Stimulated activated CD4-positive, alpha-beta T cell treated with anti-CD3 and anti-CD28 coated beads, Interleukin-1b, Interleukin-23, amount 100 ng/mL, for 1 hour (primary cell): Measurements from ENCODE around the gene DGLUCY.
"Not testable (repeated sequence)": the region's sequence is repeated elsewhere in the genome, so short reads cannot be mapped to it uniquely, and the experiment has no call there.

ENCODE experiments used
- DNase-seq, 2 donors: peaks; one replicate each; pipeline ENCODE4 v3.0.0-alpha.2; 2020; ENCODE audit warnings: low read depth in 2 of 2

Gene DGLUCY, protein sequence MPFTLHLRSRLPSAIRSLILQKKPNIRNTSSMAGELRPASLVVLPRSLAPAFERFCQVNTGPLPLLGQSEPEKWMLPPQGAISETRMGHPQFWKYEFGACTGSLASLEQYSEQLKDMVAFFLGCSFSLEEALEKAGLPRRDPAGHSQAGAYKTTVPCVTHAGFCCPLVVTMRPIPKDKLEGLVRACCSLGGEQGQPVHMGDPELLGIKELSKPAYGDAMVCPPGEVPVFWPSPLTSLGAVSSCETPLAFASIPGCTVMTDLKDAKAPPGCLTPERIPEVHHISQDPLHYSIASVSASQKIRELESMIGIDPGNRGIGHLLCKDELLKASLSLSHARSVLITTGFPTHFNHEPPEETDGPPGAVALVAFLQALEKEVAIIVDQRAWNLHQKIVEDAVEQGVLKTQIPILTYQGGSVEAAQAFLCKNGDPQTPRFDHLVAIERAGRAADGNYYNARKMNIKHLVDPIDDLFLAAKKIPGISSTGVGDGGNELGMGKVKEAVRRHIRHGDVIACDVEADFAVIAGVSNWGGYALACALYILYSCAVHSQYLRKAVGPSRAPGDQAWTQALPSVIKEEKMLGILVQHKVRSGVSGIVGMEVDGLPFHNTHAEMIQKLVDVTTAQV

DNA sequence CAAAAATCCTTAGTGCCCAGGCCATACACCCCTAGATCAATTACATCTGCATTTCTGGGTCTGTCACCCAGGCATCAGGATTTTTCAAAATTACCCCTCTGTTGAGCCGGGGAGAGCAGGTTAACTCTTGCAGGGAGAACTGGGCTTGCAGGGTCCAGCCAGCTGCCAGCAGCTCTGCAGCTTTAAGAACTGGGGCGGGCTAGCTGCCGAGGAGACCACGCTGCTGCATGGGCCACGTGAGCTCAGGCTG, at the start of gene DGLUCY:
Gene DGLUCY, plus strand, starts transcription at position 245 of the 250 bp plus-strand sequence. CDS start 46,222 bp downstream, outside the sequence.
- DNase-seq: no peak

DNA sequence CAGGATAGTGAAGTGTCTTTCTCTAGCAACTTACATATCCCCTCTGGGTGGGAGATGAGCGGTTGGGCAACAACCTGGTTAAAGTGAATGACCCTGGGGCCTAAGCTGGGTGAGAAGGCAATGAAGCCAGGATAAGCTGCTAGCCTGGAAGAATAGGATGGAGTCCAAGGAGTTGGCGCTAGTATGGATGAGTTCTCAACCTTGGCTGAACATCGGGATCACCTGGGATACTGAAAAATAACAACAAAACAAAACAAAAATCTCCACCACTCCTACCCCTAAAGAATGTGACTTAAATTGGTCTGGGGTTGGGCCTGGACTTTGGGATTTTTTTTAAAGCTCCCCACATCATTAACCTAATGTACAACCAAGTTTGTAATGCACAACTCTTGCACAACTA, 48.6 kb upstream of the DGLUCY start:
- DNase-seq: no peak

DNA sequence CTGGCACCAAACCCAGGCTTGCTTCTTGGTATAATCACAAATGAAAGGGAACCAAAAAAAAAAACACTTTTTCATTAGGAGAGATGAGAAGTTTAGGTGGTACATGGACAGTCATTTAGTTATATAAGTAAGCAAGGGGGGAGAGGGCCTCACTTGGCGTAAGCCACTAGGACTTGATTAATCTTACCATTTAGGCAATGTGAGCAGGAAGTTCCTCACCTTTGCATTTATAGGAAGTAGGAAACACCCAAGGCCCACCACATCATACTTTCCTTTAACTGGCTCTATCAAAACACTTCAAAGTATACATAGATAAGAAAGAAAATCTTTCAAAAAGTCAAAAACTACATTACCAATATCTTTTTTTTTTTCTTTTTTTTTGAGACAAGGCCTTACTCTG, 46.7 kb upstream of the DGLUCY start:
- DNase-seq: no peak

DNA sequence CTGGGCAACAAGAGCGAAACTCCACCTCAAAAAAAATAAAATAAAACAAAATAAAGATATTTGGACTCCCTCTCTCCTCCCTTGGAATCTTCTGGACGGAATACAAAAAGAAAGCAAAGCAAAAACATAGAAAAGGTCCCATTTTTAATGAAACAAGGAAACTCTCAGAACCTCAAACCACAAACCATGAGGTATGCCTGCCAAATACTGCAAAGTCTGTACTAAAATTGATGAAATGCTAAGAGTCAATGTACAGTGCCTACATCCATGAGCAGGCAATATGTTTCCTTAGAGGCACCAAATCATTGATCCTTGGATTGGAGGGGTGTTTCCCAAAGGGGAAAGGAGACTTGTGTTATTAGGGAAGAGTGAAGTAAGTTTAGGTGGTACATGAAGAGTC, 45.2 kb upstream of the DGLUCY start:
- no peak for DNase-seq

DNA sequence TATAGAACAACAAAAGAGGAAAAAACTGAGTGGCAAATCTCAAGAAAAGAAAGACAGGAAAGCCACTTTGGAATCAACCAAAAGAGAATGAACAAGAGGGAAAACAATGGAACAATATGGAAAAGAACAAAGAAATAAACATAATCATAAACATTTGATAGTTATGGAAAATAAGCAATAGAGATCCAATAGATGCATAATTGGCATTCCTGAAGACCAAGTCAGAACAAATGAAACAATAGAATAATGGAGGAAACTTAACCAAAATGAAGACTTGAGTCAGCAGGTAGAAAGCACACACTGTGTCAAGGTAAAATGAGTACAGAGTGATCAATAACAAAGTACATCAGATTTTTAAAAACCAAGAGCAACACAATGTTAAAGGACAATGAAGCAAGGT, 43.3 kb upstream of the DGLUCY start:
- DNase-seq: no peak

DNA sequence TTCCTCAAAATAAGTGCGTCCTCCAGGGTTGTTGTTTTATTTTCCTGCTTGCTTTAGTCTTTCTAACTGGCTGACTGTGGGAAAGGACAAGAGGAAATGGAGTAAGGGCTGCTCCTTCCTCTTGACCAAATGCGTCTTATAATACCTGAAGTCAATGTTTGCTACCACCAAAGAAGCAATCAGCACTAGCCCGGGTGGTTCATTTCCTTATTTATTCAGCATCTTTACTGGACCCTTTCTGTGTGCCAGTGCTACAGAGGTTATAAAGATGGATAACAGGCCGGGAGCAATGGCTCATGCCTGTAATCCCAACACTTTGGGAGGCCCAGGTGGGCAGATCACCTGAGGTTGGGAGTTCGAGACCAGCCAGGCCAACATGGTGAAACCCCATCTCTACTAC, 38.3 kb upstream of the DGLUCY start:
- no peak for DNase-seq

DNA sequence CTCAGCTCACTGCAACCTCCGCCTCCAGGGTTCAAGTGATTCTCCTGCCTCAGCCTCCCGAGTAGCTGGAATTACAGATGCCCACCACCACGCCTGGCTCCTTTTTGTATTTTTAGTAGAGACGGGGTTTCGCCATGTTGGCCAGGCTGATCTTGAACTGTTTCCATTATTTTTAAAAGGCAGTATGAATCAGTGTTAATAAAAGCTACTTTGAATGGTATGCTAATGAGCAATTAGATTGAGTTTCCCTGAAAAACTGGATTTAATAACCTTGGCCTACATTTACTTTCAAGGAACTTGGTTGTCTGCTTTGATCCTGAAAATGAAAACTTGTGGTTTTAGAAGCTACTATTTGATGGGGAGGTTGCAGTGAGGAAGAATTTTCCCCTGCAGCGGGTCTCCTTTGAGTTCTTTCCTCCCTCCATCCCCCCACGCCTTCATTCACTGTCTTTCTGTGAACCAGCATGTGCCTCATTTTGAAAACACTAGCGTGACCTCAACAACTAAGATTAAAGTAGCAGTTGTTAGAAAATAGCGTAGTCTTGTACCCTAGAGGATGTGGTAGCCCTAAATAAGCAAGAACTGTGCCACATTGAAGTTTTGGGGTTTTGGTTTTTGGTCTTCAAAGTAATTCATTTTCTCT, 35.7 kb upstream of the DGLUCY start:
- DNase-seq: no peak

DNA sequence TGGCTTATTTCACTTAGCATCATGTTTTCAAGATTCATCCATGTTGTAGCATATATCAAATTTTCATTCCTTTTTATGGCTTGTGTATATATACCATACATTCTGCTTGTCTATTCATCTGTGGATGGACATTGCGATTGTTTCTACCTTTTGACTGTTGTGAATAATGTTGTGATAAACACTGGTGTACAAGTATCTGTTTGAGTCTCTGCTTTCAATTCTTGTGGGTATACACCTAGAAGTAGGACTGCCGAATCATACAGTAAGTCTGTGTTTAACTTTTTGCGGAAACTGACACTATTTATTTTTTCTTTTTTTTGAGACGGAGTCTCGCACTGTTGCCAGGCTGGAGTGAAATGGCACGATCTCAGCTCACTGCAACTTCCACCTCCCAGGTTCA, 33.8 kb upstream of the DGLUCY start:
- no peak for DNase-seq

DNA sequence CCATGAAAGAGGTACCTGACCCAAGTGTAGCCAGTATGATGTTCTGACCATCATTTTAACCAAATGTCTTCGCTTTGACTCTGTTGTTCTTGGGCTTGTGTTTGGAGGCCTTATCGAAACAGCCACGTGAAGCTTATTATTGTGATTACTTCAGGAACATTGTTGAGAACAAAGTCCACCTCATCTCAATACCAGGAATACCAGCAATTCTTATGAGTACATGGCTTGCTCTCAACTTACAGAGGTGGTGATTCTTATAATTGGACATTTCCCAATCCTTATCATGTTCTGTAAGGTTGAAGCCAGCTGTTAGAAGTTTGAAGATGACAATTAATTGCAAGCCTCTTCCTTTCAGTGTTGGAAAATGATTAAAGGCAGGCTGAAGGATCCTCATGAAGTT, 31.6 kb upstream of the DGLUCY start:
- DNase-seq: no peak

DNA sequence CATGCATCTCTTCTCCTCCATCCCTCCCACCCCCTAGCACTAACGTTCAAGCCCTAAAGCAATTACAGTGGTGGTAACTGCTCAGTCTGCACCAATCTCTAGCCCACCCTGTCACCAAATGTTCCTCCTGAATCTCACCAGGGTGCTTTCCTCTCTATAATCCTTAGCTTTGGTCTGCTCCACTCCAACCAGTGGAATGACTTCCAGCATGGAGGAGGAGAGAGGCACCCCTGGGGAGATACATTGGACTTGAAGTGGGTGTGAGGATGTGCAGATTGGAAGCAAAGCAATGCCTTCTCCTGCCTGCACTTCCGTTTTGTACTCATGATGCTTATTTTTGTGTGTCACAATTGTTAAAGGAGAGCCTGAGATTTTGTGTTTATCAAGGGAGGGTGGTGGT, 29.4 kb upstream of the DGLUCY start:
- no peak for DNase-seq

DNA sequence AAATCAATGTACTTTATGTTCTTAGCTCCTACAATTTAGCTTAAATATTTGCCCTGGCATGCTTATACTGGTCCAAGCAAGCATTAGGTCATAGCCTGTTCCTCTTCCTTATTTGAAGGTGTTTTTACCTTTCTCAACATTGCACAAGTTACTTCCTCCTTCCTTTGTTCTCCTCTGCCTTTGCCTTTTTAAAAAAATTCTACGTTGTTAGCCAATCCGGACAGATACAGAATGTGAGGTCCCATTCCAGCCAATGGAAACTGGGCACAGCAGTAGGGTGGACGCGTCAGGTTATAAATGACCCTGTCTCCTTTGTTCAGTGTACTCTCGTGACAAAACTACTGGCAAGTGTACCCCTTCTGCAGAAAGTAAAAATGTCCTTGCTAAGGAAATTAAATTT, 26.4 kb upstream of the DGLUCY start:
- not testable (repeated sequence) for DNase-seq

DNA sequence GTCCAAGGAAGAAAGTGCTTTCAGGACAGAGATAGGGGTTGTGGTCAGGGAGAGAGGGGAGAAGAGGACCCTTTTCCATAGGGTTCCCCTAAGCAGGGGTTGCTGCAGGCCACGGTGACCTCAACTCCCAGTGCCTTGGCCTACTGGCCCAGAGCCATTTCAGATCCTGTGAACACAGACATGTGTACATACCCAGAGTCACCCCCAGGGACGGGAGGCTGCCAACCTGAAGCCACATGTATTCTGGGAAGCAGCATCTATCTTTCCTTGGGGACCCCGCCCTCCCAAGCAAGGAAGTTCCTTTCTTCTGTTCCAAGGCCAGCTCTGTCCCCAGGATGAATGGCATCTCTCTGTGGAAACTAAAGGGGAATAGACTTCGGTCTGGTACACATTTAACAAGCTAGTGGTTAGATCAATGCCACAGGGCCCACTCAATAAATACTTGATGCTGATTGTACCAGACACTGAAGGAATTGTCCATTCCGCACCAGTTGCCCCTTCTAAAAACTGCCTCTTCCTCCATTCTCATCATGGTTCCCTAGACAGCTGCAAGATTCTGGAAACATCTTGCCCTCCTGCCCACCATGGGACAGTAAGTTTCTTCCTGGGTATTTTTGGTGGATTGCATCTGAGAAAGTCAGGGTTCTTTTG, 25.2 kb upstream of the DGLUCY start:
- DNase-seq: no peak

DNA sequence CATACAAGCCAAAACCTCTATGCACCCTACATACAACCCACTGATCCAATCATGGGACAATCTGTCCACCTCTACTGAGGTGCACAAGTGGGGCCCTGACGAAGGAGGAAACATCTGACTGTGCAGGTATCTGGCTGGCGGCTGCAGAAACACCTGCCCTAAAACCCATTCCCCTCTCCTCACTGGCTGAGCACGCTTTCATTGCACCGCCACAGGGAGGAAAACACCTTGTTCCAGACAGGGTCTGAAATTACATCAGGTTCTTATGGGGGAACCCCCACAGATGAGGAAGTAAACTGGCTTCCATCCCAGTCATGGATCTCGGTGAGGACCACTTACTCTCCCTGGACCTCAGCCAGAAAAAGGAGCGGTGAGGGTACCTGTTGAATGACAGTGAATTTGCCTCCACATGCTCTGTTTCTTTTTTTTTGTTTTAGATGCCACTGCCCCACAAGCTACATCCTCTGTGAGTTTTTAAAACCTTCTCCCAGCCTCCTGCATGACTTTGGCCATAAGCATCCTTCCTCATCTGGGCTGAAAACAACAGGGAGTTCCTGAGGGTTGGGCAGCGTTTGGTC, 23.8 kb upstream of the DGLUCY start:
- no peak for DNase-seq

DNA sequence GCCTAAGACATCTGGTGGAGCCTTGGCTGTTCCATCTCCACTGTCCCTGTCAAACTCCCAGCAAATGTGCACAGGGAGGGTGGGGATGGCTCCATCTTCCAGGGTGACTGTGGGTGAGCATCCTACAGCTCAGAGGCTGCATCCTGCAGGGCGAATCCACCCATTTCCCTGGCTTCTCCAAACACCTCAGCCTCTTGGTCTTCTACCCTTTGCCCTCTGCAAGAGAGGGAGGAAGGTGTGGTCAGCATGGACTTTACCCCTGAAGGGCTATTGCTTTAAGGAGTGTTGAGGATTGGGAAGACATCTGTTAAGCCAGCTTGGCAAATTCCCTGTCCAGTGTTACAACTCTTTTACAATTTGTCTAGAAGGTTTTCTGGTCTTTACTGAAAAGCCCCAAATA, 23.1 kb upstream of the DGLUCY start:
- no peak for DNase-seq

DNA sequence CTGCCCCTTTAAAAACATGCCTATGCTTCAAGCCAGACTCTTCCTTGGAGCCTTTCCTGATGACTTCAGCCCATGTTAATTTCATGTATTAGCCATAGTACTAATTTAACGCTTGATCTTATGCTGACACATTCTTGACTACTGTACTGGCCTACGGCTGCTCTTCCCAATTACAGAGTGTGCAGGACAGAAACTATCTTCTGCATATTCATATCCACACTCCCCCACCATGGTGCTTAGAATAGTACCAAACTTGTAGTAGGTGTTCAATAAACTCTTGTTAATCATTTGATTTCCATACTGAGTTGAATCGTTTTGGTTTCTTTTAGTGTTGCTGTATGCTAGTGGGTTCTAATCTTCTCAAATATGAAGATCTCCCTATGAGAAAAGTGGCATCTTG, 21.8 kb upstream of the DGLUCY start:
- no peak for DNase-seq

DNA sequence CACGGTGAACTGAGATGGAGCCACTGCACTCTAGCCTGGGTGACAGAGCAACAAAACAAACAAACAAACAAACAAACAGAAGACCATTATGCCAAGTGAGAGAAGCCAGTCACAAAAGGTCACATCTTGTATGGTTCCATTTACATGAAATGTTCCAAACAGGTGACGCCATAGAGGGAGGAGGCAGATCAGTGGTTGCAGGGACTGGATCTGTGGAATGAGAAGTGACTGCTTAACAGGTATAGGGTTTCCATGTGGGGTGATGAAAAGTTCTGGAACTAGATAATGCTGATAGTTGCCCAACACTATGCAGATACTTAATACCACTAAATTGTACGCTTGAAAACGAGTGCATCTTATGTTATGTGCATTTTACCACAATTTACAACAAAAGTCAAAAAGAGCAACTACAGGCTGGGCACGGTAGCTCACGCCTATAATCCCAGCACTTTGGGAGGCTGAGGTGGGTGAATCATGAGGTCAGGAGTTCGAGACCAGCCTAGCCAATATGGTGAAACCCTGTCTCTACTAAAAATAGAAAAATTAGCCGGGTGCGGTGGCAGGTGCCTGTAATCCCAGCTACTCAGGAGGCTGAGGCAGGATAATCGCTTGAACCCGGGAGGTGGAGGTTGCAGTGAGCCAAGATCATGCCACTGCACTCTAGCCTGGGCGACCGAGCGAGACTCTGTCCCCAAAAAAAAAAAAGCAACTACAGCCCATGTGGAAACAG, 20.0 kb upstream of the DGLUCY start:
- DNase-seq: not testable (repeated sequence)

DNA sequence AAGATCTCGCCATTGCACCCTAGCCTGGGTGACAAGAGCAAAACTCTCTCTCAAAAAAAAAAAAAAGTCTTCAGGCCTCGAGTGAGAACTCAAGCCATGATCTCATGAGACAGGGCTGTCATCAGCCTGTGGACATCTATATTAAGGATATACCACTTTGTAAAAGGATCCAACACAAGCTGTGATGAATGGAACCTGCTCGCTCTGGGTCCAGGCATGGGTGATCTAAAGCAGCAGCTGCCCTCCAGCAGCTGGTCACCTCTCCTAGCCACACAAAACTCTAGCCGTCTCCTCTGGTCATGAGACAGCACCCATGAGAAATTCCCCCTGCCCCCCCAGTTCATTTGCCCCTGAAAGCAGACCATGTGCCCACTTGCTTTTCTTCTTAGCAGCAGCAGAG, 19.1 kb upstream of the DGLUCY start:
- no peak for DNase-seq

DNA sequence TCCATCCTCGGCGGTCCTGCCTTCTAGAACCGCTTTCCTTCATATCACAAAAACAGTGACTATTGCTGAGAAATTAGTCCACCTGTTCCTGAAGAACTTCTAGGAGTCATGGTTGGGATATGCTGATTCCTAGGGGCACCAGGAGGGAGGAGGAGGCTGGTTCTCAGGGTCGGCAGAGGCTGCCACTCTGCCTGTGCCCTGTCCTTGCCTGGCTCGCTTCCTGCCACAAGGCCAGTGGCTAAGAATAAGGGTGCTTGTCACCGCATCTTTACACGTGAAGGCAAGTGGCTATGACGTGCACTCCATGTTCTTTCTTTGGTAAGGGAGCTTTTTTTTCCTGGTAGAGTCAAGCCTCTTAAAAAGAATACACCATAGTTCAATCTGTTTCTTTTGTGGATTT, 18.7 kb upstream of the DGLUCY start:
- no peak for DNase-seq

DNA sequence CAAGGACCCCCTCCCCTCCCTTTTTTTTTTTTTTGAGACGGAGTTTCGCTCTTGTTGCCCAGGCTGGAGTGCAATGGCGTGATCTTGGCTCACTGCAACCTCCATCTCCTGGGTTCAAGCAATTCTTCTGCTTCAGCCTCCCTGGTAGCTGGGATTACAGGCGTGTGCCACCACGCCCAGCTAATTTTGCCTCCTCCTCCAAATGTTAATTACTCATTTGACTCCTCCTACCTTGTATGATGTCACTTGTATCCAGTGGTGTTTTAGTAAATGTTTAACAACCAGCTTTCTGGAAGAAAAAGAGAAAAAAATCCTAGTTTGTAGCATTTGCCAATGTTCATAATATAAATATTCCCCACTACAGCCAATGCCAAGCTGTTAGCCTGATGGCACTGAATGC, 16.2 kb upstream of the DGLUCY start:
- not testable (repeated sequence) for DNase-seq

DNA sequence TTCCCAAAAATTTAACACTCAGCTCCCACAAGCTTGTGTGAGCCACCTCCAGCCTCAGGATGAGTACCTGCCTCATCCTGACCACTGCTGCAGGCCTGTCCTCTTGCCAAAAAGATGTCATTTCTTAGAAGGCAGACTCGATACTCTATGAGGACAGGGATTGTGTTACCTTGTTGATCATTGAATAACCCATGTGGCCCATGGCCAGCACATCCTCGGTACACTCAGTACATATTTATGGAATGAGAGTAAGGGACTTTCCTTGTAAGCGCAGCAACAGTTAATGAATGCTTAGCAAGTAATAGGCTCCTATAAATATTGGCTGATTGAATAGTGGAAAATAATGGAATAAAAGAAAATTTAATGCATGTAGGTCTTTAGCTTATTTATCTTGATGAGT, 15.3 kb upstream of the DGLUCY start:
- no peak for DNase-seq

DNA sequence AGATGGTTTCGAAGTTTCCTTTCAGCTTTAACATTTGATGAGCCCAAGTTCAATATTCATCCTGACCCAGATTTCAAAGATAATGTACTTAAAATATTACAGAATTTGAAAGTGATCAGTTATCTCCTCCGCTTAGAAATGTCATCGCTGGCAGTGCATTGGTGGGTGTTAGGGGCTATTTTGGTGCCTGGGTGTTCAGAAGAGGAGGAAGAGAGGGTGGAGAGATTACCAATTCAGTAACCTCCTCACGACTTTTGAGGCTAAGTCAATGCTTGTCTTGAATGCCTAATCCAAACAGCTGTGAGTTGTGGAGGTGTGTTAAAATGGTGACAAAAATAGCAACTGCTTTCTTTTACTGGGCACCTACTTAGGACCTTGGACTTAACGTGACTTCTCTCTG, 13.8 kb upstream of the DGLUCY start:
- DNase-seq: no peak

DNA sequence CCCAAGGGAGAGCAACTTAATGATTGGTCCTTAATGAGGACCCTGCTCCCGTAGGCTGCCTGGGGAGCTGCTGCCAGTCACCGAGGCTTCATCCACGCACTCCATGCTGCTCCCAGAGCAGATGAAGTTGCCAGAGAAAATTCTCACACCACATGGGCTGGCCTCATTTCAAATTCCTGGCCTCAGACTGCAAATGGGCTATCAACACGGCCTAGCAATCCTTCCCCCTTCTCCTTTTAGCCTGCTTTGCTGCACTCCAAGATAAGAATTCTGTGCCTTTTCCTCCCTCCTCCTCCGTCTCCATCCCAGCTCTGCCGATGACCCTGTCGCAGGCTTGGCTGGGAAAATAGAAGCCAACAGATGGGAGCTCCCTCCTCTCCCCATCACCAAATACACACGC, 10.8 kb upstream of the DGLUCY start:
- no peak for DNase-seq
